HL-60 (cell line): ENCODE results near the gene PLEKHA5.

ENCODE experiments used
- POLR2AphosphoS5 ChIP-seq: IDR thresholded peaks from 2 replicates; pipeline ENCODE4 v1.6.1; 2012; ENCODE audit warnings: low read depth
- SPI1 ChIP-seq: IDR thresholded peaks from 2 replicates; pipeline ENCODE4 v1.6.1; 2012; ENCODE audit warnings: low read depth, mild to moderate bottlenecking, borderline replicate concordance
- TF ChIP-seq, protein P1 (sequence below): IDR thresholded peaks from one replicate; pipeline ENCODE4 v1.5.1; 2011; ENCODE audit warnings: low read length, control low read depth, inconsistent platforms; ENCODE audit not compliant: insufficient read depth
- TF ChIP-seq, protein P2 (sequence below): IDR thresholded peaks from 2 replicates; pipeline ENCODE4 v1.6.1; 2012; ENCODE audit warnings: low read depth; ENCODE audit not compliant: insufficient replicate concordance

DNA sequence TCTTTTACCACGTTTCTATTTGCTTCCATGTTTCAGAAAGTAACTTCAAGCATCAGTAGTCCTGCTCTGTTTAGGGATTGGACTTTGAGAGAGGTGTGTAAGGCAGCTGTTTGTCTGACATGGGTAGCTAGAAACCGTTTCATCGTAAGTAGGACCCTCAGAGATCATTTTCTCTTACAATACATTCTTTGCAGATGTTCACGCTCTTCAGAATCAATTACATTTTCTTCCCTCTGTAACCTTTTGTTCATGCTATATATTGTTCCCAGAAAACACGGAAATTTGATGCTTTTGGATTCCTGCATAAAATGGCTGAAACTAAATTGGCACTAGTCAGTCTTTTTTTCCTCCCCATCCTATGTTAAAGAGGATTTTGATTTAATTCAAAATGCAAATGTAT, 247.2 kb downstream of the PLEKHA5 start:
- TF ChIP-seq, protein P1, sequence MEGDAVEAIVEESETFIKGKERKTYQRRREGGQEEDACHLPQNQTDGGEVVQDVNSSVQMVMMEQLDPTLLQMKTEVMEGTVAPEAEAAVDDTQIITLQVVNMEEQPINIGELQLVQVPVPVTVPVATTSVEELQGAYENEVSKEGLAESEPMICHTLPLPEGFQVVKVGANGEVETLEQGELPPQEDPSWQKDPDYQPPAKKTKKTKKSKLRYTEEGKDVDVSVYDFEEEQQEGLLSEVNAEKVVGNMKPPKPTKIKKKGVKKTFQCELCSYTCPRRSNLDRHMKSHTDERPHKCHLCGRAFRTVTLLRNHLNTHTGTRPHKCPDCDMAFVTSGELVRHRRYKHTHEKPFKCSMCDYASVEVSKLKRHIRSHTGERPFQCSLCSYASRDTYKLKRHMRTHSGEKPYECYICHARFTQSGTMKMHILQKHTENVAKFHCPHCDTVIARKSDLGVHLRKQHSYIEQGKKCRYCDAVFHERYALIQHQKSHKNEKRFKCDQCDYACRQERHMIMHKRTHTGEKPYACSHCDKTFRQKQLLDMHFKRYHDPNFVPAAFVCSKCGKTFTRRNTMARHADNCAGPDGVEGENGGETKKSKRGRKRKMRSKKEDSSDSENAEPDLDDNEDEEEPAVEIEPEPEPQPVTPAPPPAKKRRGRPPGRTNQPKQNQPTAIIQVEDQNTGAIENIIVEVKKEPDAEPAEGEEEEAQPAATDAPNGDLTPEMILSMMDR: no peak
- TF ChIP-seq SPI1 (no peak), POLR2AphosphoS5 (no peak)
- TF ChIP-seq, protein P2, sequence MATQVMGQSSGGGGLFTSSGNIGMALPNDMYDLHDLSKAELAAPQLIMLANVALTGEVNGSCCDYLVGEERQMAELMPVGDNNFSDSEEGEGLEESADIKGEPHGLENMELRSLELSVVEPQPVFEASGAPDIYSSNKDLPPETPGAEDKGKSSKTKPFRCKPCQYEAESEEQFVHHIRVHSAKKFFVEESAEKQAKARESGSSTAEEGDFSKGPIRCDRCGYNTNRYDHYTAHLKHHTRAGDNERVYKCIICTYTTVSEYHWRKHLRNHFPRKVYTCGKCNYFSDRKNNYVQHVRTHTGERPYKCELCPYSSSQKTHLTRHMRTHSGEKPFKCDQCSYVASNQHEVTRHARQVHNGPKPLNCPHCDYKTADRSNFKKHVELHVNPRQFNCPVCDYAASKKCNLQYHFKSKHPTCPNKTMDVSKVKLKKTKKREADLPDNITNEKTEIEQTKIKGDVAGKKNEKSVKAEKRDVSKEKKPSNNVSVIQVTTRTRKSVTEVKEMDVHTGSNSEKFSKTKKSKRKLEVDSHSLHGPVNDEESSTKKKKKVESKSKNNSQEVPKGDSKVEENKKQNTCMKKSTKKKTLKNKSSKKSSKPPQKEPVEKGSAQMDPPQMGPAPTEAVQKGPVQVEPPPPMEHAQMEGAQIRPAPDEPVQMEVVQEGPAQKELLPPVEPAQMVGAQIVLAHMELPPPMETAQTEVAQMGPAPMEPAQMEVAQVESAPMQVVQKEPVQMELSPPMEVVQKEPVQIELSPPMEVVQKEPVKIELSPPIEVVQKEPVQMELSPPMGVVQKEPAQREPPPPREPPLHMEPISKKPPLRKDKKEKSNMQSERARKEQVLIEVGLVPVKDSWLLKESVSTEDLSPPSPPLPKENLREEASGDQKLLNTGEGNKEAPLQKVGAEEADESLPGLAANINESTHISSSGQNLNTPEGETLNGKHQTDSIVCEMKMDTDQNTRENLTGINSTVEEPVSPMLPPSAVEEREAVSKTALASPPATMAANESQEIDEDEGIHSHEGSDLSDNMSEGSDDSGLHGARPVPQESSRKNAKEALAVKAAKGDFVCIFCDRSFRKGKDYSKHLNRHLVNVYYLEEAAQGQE: no peak
